T-helper 17 cell (primary cell): ENCODE data around the gene NDUFAF3. TPM values are rescaled to one million over a fixed set of nuclear protein-coding genes. Genes with fewer than 3 reads are reported as not detected.

Source experiments
- total RNA-seq, 4 donors: library from RNA in 2 of 4; stranded (reverse) in 2 of 4; gene quantifications; one replicate each; pipeline ENCODE4 v1.2.3 and lab custom pipeline; 2022 to 2026

NDUFAF3 gene
- total RNA-seq, 2 donors from 2014 or later, result 61.3 to 62.9 TPM

Other genes starting within 250 kb of the NDUFAF3 start
- gene PRKAR2A, start 174.2 kb upstream of the NDUFAF3 start, total RNA-seq, result 10 to 100 TPM; 30.8 to 40.4 TPM
- 10 to 100 TPM in 1 of 2 donors, 1 to 10 TPM in 1; 6.9 to 14.5 TPM for gene SLC25A20, start 123.2 kb upstream of the NDUFAF3 start, total RNA-seq
- 100 to 1,000 TPM; 166 to 201 TPM for gene ARIH2, start 103.3 kb upstream of the NDUFAF3 start, total RNA-seq
- gene P4HTM, start 31.9 kb upstream of the NDUFAF3 start, total RNA-seq, result 10 to 100 TPM; 37.8 to 43.2 TPM
- 100 to 1,000 TPM; 181 to 202 TPM for gene WDR6, start 14.7 kb upstream of the NDUFAF3 start, total RNA-seq
- gene DALRD3, start 3.5 kb upstream of the NDUFAF3 start, total RNA-seq, result 10 to 100 TPM; 21.2 to 27.4 TPM
- gene IMPDH2, start 7.3 kb downstream of the NDUFAF3 start, total RNA-seq, result 100 to 1,000 TPM in 1 of 2 donors, 10 to 100 TPM in 1; 96.8 to 108 TPM
- 100 to 1,000 TPM; 196 to 206 TPM for gene QRICH1, start 72.0 kb downstream of the NDUFAF3 start, total RNA-seq
- 100 to 1,000 TPM; 214 to 269 TPM for gene QARS1, start 82.6 kb downstream of the NDUFAF3 start, total RNA-seq
- 10 to 100 TPM; 51.4 to 56.6 TPM for gene USP19, start 98.7 kb downstream of the NDUFAF3 start, total RNA-seq
- 1 to 10 TPM in 1 of 2 donors, under 1 TPM in 1; 0.65 to 3.3 TPM for gene LAMB2, start 110.9 kb downstream of the NDUFAF3 start, total RNA-seq
- 10 to 100 TPM; 13.7 to 13.9 TPM for gene CCDC71, start 144.2 kb downstream of the NDUFAF3 start, total RNA-seq
- 1 to 10 TPM; 1.7 to 8.7 TPM for gene KLHDC8B, start 149.5 kb downstream of the NDUFAF3 start, total RNA-seq